ENCODE data around the gene CDH13.

GRCh38 chr16:83145297-83145696, 518.5 kb downstream of the CDH13 start:
- no peak for TF ChIP-seq EZH2 (IDR thresholded peaks at IDR 0.05; ENCODE audit: borderline replicate concordance, low read depth, low read length, severe bottlenecking)
- TF ChIP-seq CTCF (IDR thresholded peaks at IDR 0.05; ENCODE audit: borderline replicate concordance, extremely low read depth, low read length, poor library complexity, severe bottlenecking): no peak
